Stimulated activated naive B cell treated with anti-CD40 and anti-IgM and Interleukin-4, amounts not matched to agents 10 μg/mL and 1 μg/mL and 100 μg/mL, for 72 hours (primary cell): Measurements from ENCODE around the gene RASGRP4.
A peak's percentile ranks its signal among the peaks of the same experiment; 100 is the strongest.

Experiments used
- ATAC-seq, 2 donors: fragments of 150-1000 bp; cut with Tn5 transposase; replicated peaks; 2 replicates each; pipeline ENCODE4 v1.10.0; 2021; ENCODE audit warnings: moderate library complexity in 1 of 2
- DNase-seq: peaks from one replicate; pipeline ENCODE4 v3.0.0; 2021
- H3K27ac Mint-ChIP-seq: one replicate; pipeline ENCODE4 v1.8.0; 2022; ENCODE audit warnings: mild to moderate bottlenecking, mixed read lengths
- H3K27me3 Mint-ChIP-seq, 2 donors: one replicate each; pipeline ENCODE4 v1.8.0; 2022; ENCODE audit warnings: mixed read lengths in 2 of 2
- H3K36me3 Mint-ChIP-seq, 2 donors: one replicate each; pipeline ENCODE4 v1.8.0; 2022; ENCODE audit warnings: mixed read lengths in 2 of 2, mild to moderate bottlenecking in 1 of 2
- H3K4me1 Mint-ChIP-seq, 2 donors: one replicate each; pipeline ENCODE4 v1.8.0; 2022; ENCODE audit warnings: mixed read lengths in 2 of 2, mild to moderate bottlenecking in 1 of 2
- H3K4me3 Mint-ChIP-seq, 2 donors: one replicate each; pipeline ENCODE4 v1.8.0; 2022; ENCODE audit warnings: mild to moderate bottlenecking in 2 of 2, mixed read lengths in 2 of 2, moderate library complexity in 1 of 2
- H3K9me3 Mint-ChIP-seq, 2 donors: one replicate each; pipeline ENCODE4 v1.8.0; 2022; ENCODE audit warnings: mixed read lengths in 2 of 2, mild to moderate bottlenecking in 1 of 2

RASGRP4 gene

GRCh38 chr19:38457202-38457601 lies 31.2 kb upstream of the RASGRP4 start:
- H3K4me3 Mint-ChIP-seq, result no peak overlapping the region
- H3K36me3 Mint-ChIP-seq, result no peaks in the 10 kb centered on the region
- no peak overlapping the region for H3K27ac Mint-ChIP-seq
- peaks cover 4 to 17% of the 10 kb centered on the region in 2 donors for H3K27me3 Mint-ChIP-seq
- H3K9me3 Mint-ChIP-seq, result no peaks in the 10 kb centered on the region
- ATAC-seq (no peak), DNase-seq (no peak)
- peaks cover 0 to 2% of the 10 kb centered on the region in 2 donors for H3K4me1 Mint-ChIP-seq

- no peak overlapping the region for H3K27ac Mint-ChIP-seq
- H3K27me3 Mint-ChIP-seq, result peaks cover 4 to 14% of the 10 kb centered on the region in 2 donors
- no peak for DNase-seq
- H3K4me1 Mint-ChIP-seq, result peaks cover 0 to 2% of the 10 kb centered on the region in 2 donors
- no peaks in the 10 kb centered on the region for H3K36me3 Mint-ChIP-seq
- ATAC-seq, result no peak
- no peak overlapping the region for H3K4me3 Mint-ChIP-seq
- H3K9me3 Mint-ChIP-seq, result no peaks in the 10 kb centered on the region
Observed at GRCh38 chr19:38455031-38455430, 29.0 kb upstream of the RASGRP4 start.

GRCh38 chr19:38453596-38453995 lies 27.6 kb upstream of the RASGRP4 start:
- DNase-seq (no peak), ATAC-seq (no peak)
- Mint-ChIP-seq H3K9me3 (peaks cover 0 to 5% of the 10 kb centered on the region in 2 donors), H3K27me3 (peaks cover 8 to 10% of the 10 kb centered on the region in 2 donors), H3K4me1 (peaks cover 0 to 2% of the 10 kb centered on the region in 2 donors), H3K27ac (no peak overlapping the region), H3K36me3 (no peaks in the 10 kb centered on the region), H3K4me3 (no peak overlapping the region)

GRCh38 chr19:38452430-38453366 lies 26.7 kb upstream of the RASGRP4 start:
- Mint-ChIP-seq H3K9me3 (peaks cover 0 to 5% of the 10 kb centered on the region in 2 donors), H3K27ac (no peak overlapping the region), H3K4me3 (no peak overlapping the region), H3K27me3 (peaks cover 8 to 10% of the 10 kb centered on the region in 2 donors), H3K4me1 (peaks cover 0 to 2% of the 10 kb centered on the region in 2 donors), H3K36me3 (no peaks in the 10 kb centered on the region)
- peak; percentile 25 for ATAC-seq
- DNase-seq, result no peak

- Mint-ChIP-seq H3K9me3 (peaks cover 0 to 5% of the 10 kb centered on the region in 2 donors), H3K4me3 (no peak overlapping the region), H3K27me3 (peaks cover 8 to 10% of the 10 kb centered on the region in 2 donors), H3K4me1 (peaks cover 0 to 2% of the 10 kb centered on the region in 2 donors), H3K27ac (no peak overlapping the region), H3K36me3 (no peaks in the 10 kb centered on the region)
- no peak for ATAC-seq
- DNase-seq, result no peak
Observed at GRCh38 chr19:38451629-38452028, 25.6 kb upstream of the RASGRP4 start.

GRCh38 chr19:38451036-38451435 lies 25.0 kb upstream of the RASGRP4 start:
- Mint-ChIP-seq H3K27me3 (peaks cover 8 to 10% of the 10 kb centered on the region in 2 donors), H3K27ac (no peak overlapping the region), H3K36me3 (no peaks in the 10 kb centered on the region), H3K4me3 (no peak overlapping the region), H3K9me3 (peaks cover 0 to 5% of the 10 kb centered on the region in 2 donors), H3K4me1 (peaks cover 0 to 2% of the 10 kb centered on the region in 2 donors)
- DNase-seq (no peak), ATAC-seq (no peak)

GRCh38 chr19:38449518-38449917 lies 23.5 kb upstream of the RASGRP4 start:
- ATAC-seq (no peak), DNase-seq (no peak)
- H3K27me3 Mint-ChIP-seq, result peaks cover 18% of the 10 kb centered on the region in 2 donors
- H3K27ac Mint-ChIP-seq, result no peak overlapping the region
- H3K4me3 Mint-ChIP-seq, result no peak overlapping the region
- no peaks in the 10 kb centered on the region for H3K36me3 Mint-ChIP-seq
- peaks cover 0 to 2% of the 10 kb centered on the region in 2 donors for H3K4me1 Mint-ChIP-seq
- H3K9me3 Mint-ChIP-seq, result peaks cover 0 to 5% of the 10 kb centered on the region in 2 donors

GRCh38 chr19:38448225-38448624 lies 22.2 kb upstream of the RASGRP4 start:
- H3K27ac Mint-ChIP-seq, result no peak overlapping the region
- no peaks in the 10 kb centered on the region for H3K36me3 Mint-ChIP-seq
- no peak for ATAC-seq
- DNase-seq, result no peak
- H3K4me1 Mint-ChIP-seq, result no peaks in the 10 kb centered on the region
- H3K27me3 Mint-ChIP-seq, result peaks cover 28 to 29% of the 10 kb centered on the region in 2 donors
- H3K9me3 Mint-ChIP-seq, result peaks cover 0 to 5% of the 10 kb centered on the region in 2 donors
- no peak overlapping the region for H3K4me3 Mint-ChIP-seq

GRCh38 chr19:38445362-38445761 lies 19.3 kb upstream of the RASGRP4 start:
- H3K4me3 Mint-ChIP-seq, result no peak overlapping the region
- no peak for DNase-seq
- no peak overlapping the region for H3K27ac Mint-ChIP-seq
- peaks cover 0 to 5% of the 10 kb centered on the region in 2 donors for H3K9me3 Mint-ChIP-seq
- H3K4me1 Mint-ChIP-seq, result peaks cover 0 to 5% of the 10 kb centered on the region in 2 donors
- H3K27me3 Mint-ChIP-seq, result peaks cover 42 to 48% of the 10 kb centered on the region in 2 donors
- no peaks in the 10 kb centered on the region for H3K36me3 Mint-ChIP-seq
- ATAC-seq, result no peak

GRCh38 chr19:38444026-38444425 lies 18.0 kb upstream of the RASGRP4 start:
- H3K4me3 Mint-ChIP-seq, result no peak overlapping the region
- no peak for ATAC-seq
- H3K27ac Mint-ChIP-seq, result no peak overlapping the region
- peaks cover 0 to 5% of the 10 kb centered on the region in 2 donors for H3K4me1 Mint-ChIP-seq
- H3K36me3 Mint-ChIP-seq, result no peaks in the 10 kb centered on the region
- no peaks in the 10 kb centered on the region for H3K9me3 Mint-ChIP-seq
- peaks cover 36 to 44% of the 10 kb centered on the region in 2 donors for H3K27me3 Mint-ChIP-seq
- no peak for DNase-seq

GRCh38 chr19:38443458-38443999 lies 17.5 kb upstream of the RASGRP4 start:
- H3K36me3 Mint-ChIP-seq, result no peaks in the 10 kb centered on the region
- no peak overlapping the region for H3K27ac Mint-ChIP-seq
- no peaks in the 10 kb centered on the region for H3K9me3 Mint-ChIP-seq

GRCh38 chr19:38442736-38443135 lies 16.7 kb upstream of the RASGRP4 start:
- no peak overlapping the region for H3K4me3 Mint-ChIP-seq
- peaks cover 37 to 46% of the 10 kb centered on the region in 2 donors for H3K27me3 Mint-ChIP-seq
- no peaks in the 10 kb centered on the region for H3K9me3 Mint-ChIP-seq
- H3K4me1 Mint-ChIP-seq, result peaks cover 0 to 8% of the 10 kb centered on the region in 2 donors
- ATAC-seq (no peak), DNase-seq (no peak)
- H3K36me3 Mint-ChIP-seq, result no peaks in the 10 kb centered on the region
- no peak overlapping the region for H3K27ac Mint-ChIP-seq

More at GRCh38 chr19:38443458-38443999, 17.5 kb upstream of the RASGRP4 start:
- no peak overlapping the region for H3K4me3 Mint-ChIP-seq
- no peak for DNase-seq
- H3K27me3 Mint-ChIP-seq, result peaks cover 32 to 39% of the 10 kb centered on the region in 2 donors
- peaks cover 0 to 5% of the 10 kb centered on the region in 2 donors for H3K4me1 Mint-ChIP-seq
- no peak for ATAC-seq

GRCh38 chr19:38441657-38442348 lies 15.8 kb upstream of the RASGRP4 start:
- H3K36me3 Mint-ChIP-seq, result no peaks in the 10 kb centered on the region

GRCh38 chr19:38440592-38440991 lies 14.6 kb upstream of the RASGRP4 start:
- ATAC-seq (no peak), DNase-seq (no peak)
- Mint-ChIP-seq H3K4me1 (peaks cover 5 to 9% of the 10 kb centered on the region in 2 donors), H3K9me3 (no peaks in the 10 kb centered on the region), H3K36me3 (no peaks in the 10 kb centered on the region), H3K4me3 (no peak overlapping the region), H3K27ac (no peak overlapping the region), H3K27me3 (peaks cover 37 to 46% of the 10 kb centered on the region in 2 donors)

More at GRCh38 chr19:38441657-38442348, 15.8 kb upstream of the RASGRP4 start:
- Mint-ChIP-seq H3K4me3 (no peak overlapping the region), H3K4me1 (peaks cover 1 to 8% of the 10 kb centered on the region in 2 donors), H3K27ac (no peak overlapping the region), H3K27me3 (peaks cover 37 to 46% of the 10 kb centered on the region in 2 donors), H3K9me3 (no peaks in the 10 kb centered on the region)
- ATAC-seq (peak; percentile 34 to 57), DNase-seq (no peak)
